Effector memory CD8-positive, alpha-beta T cell (primary cell): Measurements from ENCODE around the gene SUGP2.
A peak's percentile ranks its signal among the peaks of the same experiment; 100 is the strongest.
"Not testable (repeated sequence)": the region's sequence is repeated elsewhere in the genome, so short reads cannot be mapped to it uniquely, and the experiment has no call there.

ENCODE experiments used
- ATAC-seq: fragments of 150-1000 bp; cut with Tn5 transposase; replicated peaks from 2 replicates; pipeline ENCODE4 v1.10.0; 2021; ENCODE audit warnings: mild to moderate bottlenecking, moderate library complexity
- DNase-seq, 3 experiments: peaks; one replicate each; pipeline ENCODE4 v3.0.0; 2021
- H3K27ac Mint-ChIP-seq, 2 donors: one replicate each; pipeline ENCODE4 v1.8.0; 2022; ENCODE audit warnings: mild to moderate bottlenecking in 2 of 2, mixed read lengths in 2 of 2, moderate library complexity in 2 of 2
- H3K27me3 Mint-ChIP-seq, 2 donors: one replicate each; pipeline ENCODE4 v1.8.0; 2022; ENCODE audit warnings: mixed read lengths in 2 of 2
- H3K36me3 Mint-ChIP-seq: one replicate; pipeline ENCODE4 v1.8.0; 2022; ENCODE audit warnings: mild to moderate bottlenecking, moderate library complexity, mixed read lengths; ENCODE audit not compliant: insufficient read depth
- H3K4me1 Mint-ChIP-seq, 2 donors: one replicate each; pipeline ENCODE4 v1.8.0; 2022; ENCODE audit warnings: low read depth in 2 of 2, mixed read lengths in 2 of 2
- H3K4me3 Mint-ChIP-seq, 2 donors: one replicate each; pipeline ENCODE4 v1.8.0; 2022; ENCODE audit warnings: mild to moderate bottlenecking in 2 of 2, mixed read lengths in 2 of 2, moderate library complexity in 2 of 2
- H3K9me3 Mint-ChIP-seq, 2 donors: one replicate each; pipeline ENCODE4 v1.8.0; 2022; ENCODE audit warnings: mixed read lengths in 2 of 2

SUGP2 gene

GRCh38 chr19:19034204-19034624 is 897 bp upstream of the SUGP2 start:
- Mint-ChIP-seq H3K27me3 (no peaks in the 10 kb centered on the region), H3K27ac (peak overlapping the region; percentile 60 to 87), H3K4me3 (peak overlapping the region; percentile 81 to 82), H3K36me3 (peaks cover 39% of the 10 kb centered on the region), H3K4me1 (peaks cover 18 to 19% of the 10 kb centered on the region in 2 donors), H3K9me3 (no peaks in the 10 kb centered on the region)
- ATAC-seq, result peak; percentile 53
- peak; percentile 51 to 56 (median 53) for DNase-seq

GRCh38 chr19:19033176-19033425 is 216 bp downstream of the SUGP2 start:
- Mint-ChIP-seq H3K4me3 (peak overlapping the region; percentile 81 to 82), H3K27ac (peak overlapping the region; percentile 72 to 86), H3K9me3 (no peaks in the 10 kb centered on the region), H3K27me3 (no peaks in the 10 kb centered on the region), H3K36me3 (peaks cover 51% of the 10 kb centered on the region), H3K4me1 (peaks cover 19 to 23% of the 10 kb centered on the region in 2 donors)
- DNase-seq (no peak), ATAC-seq (no peak)

- Mint-ChIP-seq H3K4me3 (peak overlapping the region; percentile 81 to 82), H3K27ac (peak overlapping the region; percentile 72 to 86), H3K9me3 (no peaks in the 10 kb centered on the region), H3K4me1 (peaks cover 23 to 27% of the 10 kb centered on the region in 2 donors), H3K36me3 (peaks cover 56% of the 10 kb centered on the region), H3K27me3 (no peaks in the 10 kb centered on the region)
- peak; percentile 11 for ATAC-seq
- DNase-seq, result peak; percentile 45 to 55 (median 48)
Measured at GRCh38 chr19:19032420-19033175, 719 bp downstream of the SUGP2 start.

GRCh38 chr19:19031891-19032290 is 1.4 kb downstream of the SUGP2 start:
- DNase-seq, result no peak
- peaks cover 24 to 32% of the 10 kb centered on the region in 2 donors for H3K4me1 Mint-ChIP-seq
- H3K27me3 Mint-ChIP-seq, result no peaks in the 10 kb centered on the region
- ATAC-seq, result no peak
- H3K4me3 Mint-ChIP-seq, result peak overlapping the region; percentile 81 to 82
- peaks cover 61% of the 10 kb centered on the region for H3K36me3 Mint-ChIP-seq
- H3K9me3 Mint-ChIP-seq, result no peaks in the 10 kb centered on the region
- peak overlapping the region; percentile 72 to 86 for H3K27ac Mint-ChIP-seq

GRCh38 chr19:19028526-19028925 is 4.8 kb downstream of the SUGP2 start:
- no peak for ATAC-seq
- H3K36me3 Mint-ChIP-seq, result peaks cover 79% of the 10 kb centered on the region

GRCh38 chr19:19027228-19027627 is 6.1 kb downstream of the SUGP2 start:
- DNase-seq (no peak), ATAC-seq (no peak)
- H3K4me3 Mint-ChIP-seq, result no peak overlapping the region
- H3K36me3 Mint-ChIP-seq, result peaks cover 75% of the 10 kb centered on the region
- H3K27ac Mint-ChIP-seq, result peak overlapping the region; percentile 56 to 73
- H3K4me1 Mint-ChIP-seq, result peaks cover 30 to 36% of the 10 kb centered on the region in 2 donors
- H3K27me3 Mint-ChIP-seq, result no peaks in the 10 kb centered on the region
- no peaks in the 10 kb centered on the region for H3K9me3 Mint-ChIP-seq

More at GRCh38 chr19:19028526-19028925, 4.8 kb downstream of the SUGP2 start:
- Mint-ChIP-seq H3K4me1 (peaks cover 22 to 30% of the 10 kb centered on the region in 2 donors), H3K27me3 (no peaks in the 10 kb centered on the region), H3K9me3 (no peaks in the 10 kb centered on the region), H3K27ac (peak overlapping the region; percentile 68 to 73), H3K4me3 (no peak overlapping the region)
- DNase-seq, result no peak

- peak overlapping the region; percentile 39 to 56 for H3K27ac Mint-ChIP-seq
- H3K4me3 Mint-ChIP-seq, result no peak overlapping the region
- H3K36me3 Mint-ChIP-seq, result peaks cover 82% of the 10 kb centered on the region
- no peaks in the 10 kb centered on the region for H3K9me3 Mint-ChIP-seq
- ATAC-seq, result no peak
- no peak for DNase-seq
- H3K27me3 Mint-ChIP-seq, result no peaks in the 10 kb centered on the region
- peaks cover 27 to 33% of the 10 kb centered on the region in 2 donors for H3K4me1 Mint-ChIP-seq
Measured at GRCh38 chr19:19026299-19026971, 6.9 kb downstream of the SUGP2 start.

GRCh38 chr19:19025861-19026260 is 7.5 kb downstream of the SUGP2 start:
- no peak for ATAC-seq
- Mint-ChIP-seq H3K36me3 (peaks cover 77% of the 10 kb centered on the region), H3K27me3 (no peaks in the 10 kb centered on the region), H3K27ac (peak overlapping the region in 1 of 2 donors; percentile 39), H3K9me3 (no peaks in the 10 kb centered on the region), H3K4me1 (peaks cover 27 to 33% of the 10 kb centered on the region in 2 donors), H3K4me3 (no peak overlapping the region)
- DNase-seq, result no peak

- not testable (repeated sequence) for ATAC-seq, H3K4me3 Mint-ChIP-seq, H3K27me3 Mint-ChIP-seq, DNase-seq, H3K9me3 Mint-ChIP-seq
- peak overlapping the region; percentile 81 to 85 for H3K27ac Mint-ChIP-seq
- H3K4me1 Mint-ChIP-seq, result peaks cover 27 to 30% of the 10 kb centered on the region in 2 donors
- peaks cover 71% of the 10 kb centered on the region for H3K36me3 Mint-ChIP-seq
Measured at GRCh38 chr19:19023376-19023775, 9.9 kb downstream of the SUGP2 start.

- Mint-ChIP-seq H3K9me3 (no peaks in the 10 kb centered on the region), H3K4me3 (no peak overlapping the region), H3K27ac (peak overlapping the region; percentile 81 to 85), H3K36me3 (peaks cover 68% of the 10 kb centered on the region), H3K27me3 (no peaks in the 10 kb centered on the region), H3K4me1 (peaks cover 21 to 23% of the 10 kb centered on the region in 2 donors)
- DNase-seq (no peak), ATAC-seq (no peak)
Measured at GRCh38 chr19:19022380-19022961, 10.8 kb downstream of the SUGP2 start.

- H3K27ac Mint-ChIP-seq, result no peak overlapping the region
- no peaks in the 10 kb centered on the region for H3K9me3 Mint-ChIP-seq
- ATAC-seq, result no peak
- peaks cover 72% of the 10 kb centered on the region for H3K36me3 Mint-ChIP-seq
- no peak for DNase-seq
- peaks cover 19 to 21% of the 10 kb centered on the region in 2 donors for H3K4me1 Mint-ChIP-seq
- no peak overlapping the region for H3K4me3 Mint-ChIP-seq
- H3K27me3 Mint-ChIP-seq, result no peaks in the 10 kb centered on the region
Measured at GRCh38 chr19:19021115-19021514, 12.2 kb downstream of the SUGP2 start.

- Mint-ChIP-seq H3K4me1 (peaks cover 9 to 15% of the 10 kb centered on the region in 2 donors), H3K4me3 (peak overlapping the region in 1 of 2 donors; percentile 10), H3K27me3 (no peaks in the 10 kb centered on the region), H3K9me3 (no peaks in the 10 kb centered on the region), H3K27ac (peak overlapping the region; percentile 22 to 72), H3K36me3 (peaks cover 56% of the 10 kb centered on the region)
- ATAC-seq (peak; percentile 95), DNase-seq (peak in 2 of 3 experiments; percentile 12 to 22)
Measured at GRCh38 chr19:19010551-19010950, 22.8 kb downstream of the SUGP2 start.

GRCh38 chr19:19009951-19010350 is 23.4 kb downstream of the SUGP2 start:
- no peak for DNase-seq
- Mint-ChIP-seq H3K4me1 (peaks cover 9 to 15% of the 10 kb centered on the region in 2 donors), H3K27ac (peak overlapping the region; percentile 59 to 72)

More at GRCh38 chr19:19009951-19010350, 23.4 kb downstream of the SUGP2 start:
- ATAC-seq, result no peak
- no peaks in the 10 kb centered on the region for H3K9me3 Mint-ChIP-seq
- H3K36me3 Mint-ChIP-seq, result peaks cover 58% of the 10 kb centered on the region
- no peak overlapping the region for H3K4me3 Mint-ChIP-seq
- no peaks in the 10 kb centered on the region for H3K27me3 Mint-ChIP-seq
